GM23338 (cell line): ENCODE data around the gene BTBD16. TPM values are rescaled to one million over a fixed set of nuclear protein-coding genes. Genes with fewer than 3 reads are reported as not detected.
A peak's percentile ranks its signal among the peaks of the same experiment; 100 is the strongest.

ENCODE experiments used
- ATAC-seq: fragments of 200-7000 bp; cut with Tn5 transposase; 3 replicates; pipeline ENCODE4 v1.9.1; 2020
- DNase-seq: peaks from one replicate; pipeline ENCODE4 v3.0.0-alpha.2; 2015; ENCODE audit warnings: low spot score
- H2AFZ ChIP-seq: fragments of 200-600 bp; sonication (generic); 2 replicates; pipeline ENCODE4 v1.8.0; 2016; ENCODE audit warnings: antibody characterized with exemption, mild to moderate bottlenecking, moderate library complexity
- H3F3A ChIP-seq: fragments of 200-600 bp; sonication (generic); replicated peaks from 2 replicates; pipeline ENCODE4 v1.8.0; 2017; ENCODE audit warnings: antibody characterized with exemption, mixed run types, low read depth
- H3K27ac ChIP-seq: fragments of 200-600 bp; sonication (generic); 2 replicates; pipeline ENCODE4 v1.6.1; 2016; ENCODE audit warnings: low read depth
- H3K27me3 ChIP-seq: fragments of 200-600 bp; sonication (generic); 2 replicates; pipeline ENCODE4 v1.8.0; 2016; ENCODE audit warnings: mild to moderate bottlenecking, mixed run types, moderate library complexity; ENCODE audit not compliant: insufficient read depth
- H3K36me3 ChIP-seq: fragments of 200-600 bp; sonication (generic); 2 replicates; pipeline ENCODE4 v1.8.0; 2016; ENCODE audit warnings: mild to moderate bottlenecking; ENCODE audit not compliant: insufficient read depth
- H3K4me1 ChIP-seq: fragments of 200-600 bp; sonication (generic); 2 replicates; pipeline ENCODE4 v1.8.0; 2016; ENCODE audit warnings: mild to moderate bottlenecking, moderate library complexity; ENCODE audit not compliant: insufficient read depth
- H3K4me2 ChIP-seq: fragments of 200-600 bp; sonication (generic); 2 replicates; pipeline ENCODE4 v1.7.1; 2017; ENCODE audit warnings: mixed run types
- H3K4me3 ChIP-seq: fragments of 200-600 bp; sonication (generic); 2 replicates; pipeline ENCODE4 v1.6.1; 2016; ENCODE audit warnings: mixed run types
- H3K79me2 ChIP-seq: fragments of 200-600 bp; sonication (generic); replicated peaks from 2 replicates; pipeline ENCODE4 v1.8.0; 2017; ENCODE audit warnings: mild to moderate bottlenecking; ENCODE audit not compliant: insufficient read depth
- H3K9me2 ChIP-seq: fragments of 200-600 bp; sonication (generic); 2 replicates; pipeline ENCODE4 v1.8.0; 2017; ENCODE audit not compliant: insufficient read depth
- H4K20me1 ChIP-seq: fragments of 200-600 bp; sonication (generic); replicated peaks from 2 replicates; pipeline ENCODE4 v1.8.0; 2017; ENCODE audit warnings: mild to moderate bottlenecking; ENCODE audit not compliant: insufficient read depth
- H3K27ac Mint-ChIP-seq: 2 replicates; pipeline ENCODE4 v1.8.0; 2020; ENCODE audit warnings: inconsistent platforms, mild to moderate bottlenecking, moderate library complexity, mixed read lengths
- H3K27me3 Mint-ChIP-seq: 3 replicates; pipeline ENCODE4 v1.8.0; 2022; ENCODE audit warnings: low read depth, mild to moderate bottlenecking, moderate library complexity, mixed read lengths, inconsistent platforms; ENCODE audit not compliant: insufficient read depth, poor library complexity
- H3K36me3 Mint-ChIP-seq: 3 replicates; pipeline ENCODE4 v1.8.0; 2021; ENCODE audit warnings: low read depth, mild to moderate bottlenecking, inconsistent platforms, moderate library complexity, mixed read lengths
- H3K4me1 Mint-ChIP-seq: 3 replicates; pipeline ENCODE4 v1.8.0; 2020; ENCODE audit warnings: mild to moderate bottlenecking, inconsistent platforms, mixed read lengths
- H3K4me3 Mint-ChIP-seq: 3 replicates; pipeline ENCODE4 v1.8.0; 2021; ENCODE audit warnings: moderate library complexity, mild to moderate bottlenecking, inconsistent platforms, mixed read lengths
- H3K9me3 Mint-ChIP-seq: 3 replicates; pipeline ENCODE4 v1.8.0; 2020; ENCODE audit warnings: moderate library complexity, mild to moderate bottlenecking, inconsistent platforms, mixed read lengths
- EZH2 ChIP-seq: fragments of 200-600 bp; sonication (generic); IDR thresholded peaks from one replicate; pipeline ENCODE4 v1.8.0; 2017; ENCODE audit warnings: antibody characterized with exemption, mild to moderate bottlenecking, low read depth; ENCODE audit not compliant: unreplicated experiment
- EZH2phosphoT487 ChIP-seq: fragments of 200-600 bp; sonication (generic); IDR thresholded peaks from one replicate; pipeline ENCODE4 v1.8.1; 2018; ENCODE audit warnings: antibody characterized with exemption; ENCODE audit not compliant: unreplicated experiment
- JUNB ChIP-seq: IDR thresholded peaks from one replicate; pipeline ENCODE4 v1.6.1; 2016; ENCODE audit warnings: antibody characterized with exemption; ENCODE audit not compliant: unreplicated experiment
- NANOG ChIP-seq: IDR thresholded peaks from 2 replicates; pipeline ENCODE4 v1.6.1; 2016; ENCODE audit warnings: antibody characterized with exemption, borderline replicate concordance
- REST ChIP-seq: IDR thresholded peaks from one replicate; pipeline ENCODE4 v1.6.1; 2018; ENCODE audit warnings: antibody characterized with exemption; ENCODE audit not compliant: unreplicated experiment
- STAT1 ChIP-seq: IDR thresholded peaks from one replicate; pipeline ENCODE4 v1.6.1; 2016; ENCODE audit warnings: antibody characterized with exemption; ENCODE audit not compliant: unreplicated experiment
- ZNF114 ChIP-seq: fragments of 250-450 bp; sonication (Bioruptor Pico); IDR thresholded peaks from 2 replicates; pipeline ENCODE4 v1.5.0; 2020; ENCODE audit warnings: mild to moderate bottlenecking, moderate library complexity
- ZNF331 ChIP-seq: fragments of 250-450 bp; sonication (Bioruptor Pico); IDR thresholded peaks from 2 replicates; pipeline ENCODE4 v1.5.0; 2020; ENCODE audit warnings: low read depth, mild to moderate bottlenecking, moderate library complexity
- polyA plus RNA-seq: library from polyadenylated mRNA; unstranded; fragments of >200 nt; fragmentation: Nextera tagmentation; extraction: Ambion mirVana; gene quantifications from 2 replicates; pipeline ENCODE4 v1.2.1, GENCODE V29; 2016
- total RNA-seq: library from RNA; depleted of rRNA; stranded (reverse); fragments of >200 nt; shearing (Covaris generic); gene quantifications from 2 replicates; pipeline ENCODE4 v1.2.3, GENCODE V29; 2014

Gene BTBD16
- total and polyA plus RNA-seq, 2 experiments from 2014 or later = not detected

DNA sequence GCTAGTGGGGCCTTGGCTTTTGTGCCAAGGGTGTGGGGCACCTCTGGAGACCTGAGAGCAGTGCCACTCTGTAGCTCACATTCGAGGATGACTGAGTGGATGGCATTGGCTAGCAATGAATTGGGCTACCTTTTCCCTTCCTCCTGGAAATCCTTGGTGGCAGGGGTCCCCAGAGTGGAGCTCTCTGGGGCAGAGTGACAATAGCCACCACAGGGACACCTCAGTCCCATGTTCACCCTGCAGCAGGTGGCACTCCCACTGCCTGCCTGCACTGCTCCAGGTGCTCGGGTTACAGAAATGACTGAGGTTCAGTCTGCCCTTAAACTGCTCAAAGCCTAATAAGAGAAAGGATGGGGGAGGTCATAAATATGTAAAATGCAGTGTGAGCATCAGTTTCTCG lies 17.8 kb downstream of the BTBD16 start:
- Mint-ChIP-seq H3K9me3 (no peaks in the 10 kb centered on the region; the same call in 2 of the 3 replicates), H3K4me1 (peaks cover 14% of the 10 kb centered on the region), H3K27me3 (peaks cover 1% of the 10 kb centered on the region), H3K4me3 (no peak overlapping the region), H3K36me3 (no peaks in the 10 kb centered on the region), H3K27ac (no peak overlapping the region)
- H3K4me3 ChIP-seq = no peak overlapping the region
- no peaks in the 10 kb centered on the region for H3K79me2 ChIP-seq
- no peaks in the 10 kb centered on the region for H4K20me1 ChIP-seq
- H3K36me3 ChIP-seq = no peaks in the 10 kb centered on the region
- no peaks in the 10 kb centered on the region for H3F3A ChIP-seq
- no peak overlapping the region for H3K4me2 ChIP-seq
- no peaks in the 10 kb centered on the region for H3K27me3 ChIP-seq
- no peaks in the 10 kb centered on the region for H3K4me1 ChIP-seq
- no peak for ATAC-seq
- no peak for DNase-seq
- H3K9me2 ChIP-seq = no peaks in the 10 kb centered on the region
- H2AFZ ChIP-seq = no peak overlapping the region
- no peak overlapping the region for H3K27ac ChIP-seq
- no peak for TF ChIP-seq EZH2phosphoT487

GRCh38 chr10:122290334-122290733 lies 19.2 kb downstream of the BTBD16 start:
- H4K20me1 ChIP-seq = no peaks in the 10 kb centered on the region
- H3K9me2 ChIP-seq = no peaks in the 10 kb centered on the region
- Mint-ChIP-seq H3K4me1 (peaks cover 14% of the 10 kb centered on the region), H3K27me3 (peaks cover 1% of the 10 kb centered on the region), H3K9me3 (no peaks in the 10 kb centered on the region; the same call in 2 of the 3 replicates), H3K36me3 (no peaks in the 10 kb centered on the region), H3K27ac (no peak overlapping the region), H3K4me3 (no peak overlapping the region)
- DNase-seq = no peak
- H3K27me3 ChIP-seq = no peaks in the 10 kb centered on the region
- H3K4me2 ChIP-seq = no peak overlapping the region
- no peaks in the 10 kb centered on the region for H3K36me3 ChIP-seq
- H2AFZ ChIP-seq = peak overlapping the region; percentile 7; the same call in 1 of the 2 replicates
- no peak for ATAC-seq
- H3K4me1 ChIP-seq = no peaks in the 10 kb centered on the region
- TF ChIP-seq REST (no peak), EZH2 (no peak), JUNB (no peak), STAT1 (no peak), ZNF114 (no peak), EZH2phosphoT487 (no peak), NANOG (no peak), ZNF331 (CRISPR knock-in tag) (no peak)
- no peak overlapping the region for H3K4me3 ChIP-seq
- H3K79me2 ChIP-seq = no peaks in the 10 kb centered on the region
- H3F3A ChIP-seq = no peaks in the 10 kb centered on the region
- H3K27ac ChIP-seq = no peak overlapping the region
